HepG2 (cell line): ENCODE measurements around the gene FCN3. TPM values are rescaled to one million over a fixed set of nuclear protein-coding genes. Genes with fewer than 3 reads are reported as not detected.
A peak's percentile ranks its signal among the peaks of the same experiment; 100 is the strongest.

Experiments
- AKAP8 ChIP-seq: sonication (generic); formaldehyde crosslinking; IDR thresholded peaks from 2 replicates; pipeline ENCODE4 v1.5.1; 2020; ENCODE audit warnings: mild to moderate bottlenecking, missing genetic modification reagents
- ATF1 ChIP-seq: IDR thresholded peaks from 2 replicates; pipeline ENCODE4 v1.6.1; 2016; ENCODE audit warnings: mild to moderate bottlenecking, control low read depth
- DNMT1 ChIP-seq: sonication (generic); formaldehyde crosslinking; IDR thresholded peaks from 2 replicates; pipeline ENCODE4 v1.5.1; 2020; ENCODE audit warnings: mild to moderate bottlenecking, missing genetic modification reagents
- ETV5 ChIP-seq: IDR thresholded peaks from 2 replicates; pipeline ENCODE4 v1.6.1; 2018; ENCODE audit warnings: missing biosample characterization, missing genetic modification reagents, inconsistent platforms, borderline replicate concordance
- FOXM1 ChIP-seq: sonication (generic); formaldehyde crosslinking; IDR thresholded peaks from 2 replicates; pipeline ENCODE4 v1.5.0; 2020; ENCODE audit warnings: missing genetic modification reagents
- GABPA ChIP-seq, 2 experiments: IDR thresholded peaks; 2 replicates each; pipeline ENCODE4 v1.6.1; 2011 to 2016; ENCODE audit warnings: low read depth in 2 of 2, low read length in 1 of 2, missing biosample characterization in 1 of 2, missing genetic modification characterization in 1 of 2
- HNRNPL ChIP-seq: fragments of 200-400 bp; formaldehyde crosslinking; IDR thresholded peaks from 2 replicates; pipeline ENCODE4 v1.6.1; 2017; ENCODE audit warnings: mild to moderate bottlenecking, low read depth, low read length
- KDM1A ChIP-seq: IDR thresholded peaks from 2 replicates; pipeline ENCODE4 v1.6.1; 2016; ENCODE audit warnings: missing compliant biosample characterization
- KLF9 ChIP-seq: IDR thresholded peaks from 2 replicates; pipeline ENCODE4 v1.6.1; 2016; ENCODE audit warnings: low read depth
- MXI1 ChIP-seq: IDR thresholded peaks from 3 replicates; pipeline ENCODE4 v1.6.1; 2012; ENCODE audit warnings: low read depth, low read length, inconsistent platforms, borderline replicate concordance
- MYC ChIP-seq: sonication (generic); formaldehyde crosslinking; IDR thresholded peaks from 2 replicates; pipeline ENCODE4 v1.9.0; 2021; ENCODE audit warnings: missing genetic modification reagents, borderline replicate concordance
- PHF8 ChIP-seq: sonication (generic); formaldehyde crosslinking; IDR thresholded peaks from 2 replicates; pipeline ENCODE4 v1.5.0; 2020; ENCODE audit warnings: missing genetic modification reagents
- POLR2G ChIP-seq: fragments of 200-400 bp; formaldehyde crosslinking; IDR thresholded peaks from 2 replicates; pipeline ENCODE4 v1.6.1; 2018; ENCODE audit warnings: mild to moderate bottlenecking, low read depth, low read length, moderate library complexity
- RFX5 ChIP-seq: IDR thresholded peaks from 2 replicates; pipeline ENCODE4 v1.6.1; 2011; ENCODE audit warnings: low read depth, low read length, improper control_type of control experiment
- RXRA ChIP-seq: sonication (generic); formaldehyde crosslinking; IDR thresholded peaks from 2 replicates; pipeline ENCODE4 v1.5.1; 2020; ENCODE audit warnings: missing genetic modification reagents
- SAP130 ChIP-seq: IDR thresholded peaks from 2 replicates; pipeline ENCODE4 v1.6.1; 2016; ENCODE audit warnings: low read depth
- SP1 ChIP-seq, 2 experiments: fragments of 450-650 bp in 1 of 2; sonication (generic) in 1 of 2; formaldehyde crosslinking in 1 of 2; IDR thresholded peaks; 2 replicates each; pipeline versions ENCODE4 v1.4.0 to v1.6.1; 2016 to 2020; ENCODE audit warnings: missing genetic modification reagents in 1 of 2
- TBL1XR1 ChIP-seq: fragments of 150-350 bp; IDR thresholded peaks from 2 replicates; pipeline ENCODE4 v1.6.1; 2014; ENCODE audit warnings: borderline replicate concordance, low read length; ENCODE audit not compliant: partially characterized antibody
- TBX2 ChIP-seq: sonication (generic); formaldehyde crosslinking; IDR thresholded peaks from 2 replicates; pipeline ENCODE4 v1.5.0; 2020; ENCODE audit warnings: missing genetic modification reagents, mild to moderate bottlenecking, borderline replicate concordance
- YY1 ChIP-seq: IDR thresholded peaks from 2 replicates; pipeline ENCODE4 v1.6.1; 2011; ENCODE audit warnings: low read length, low read depth, moderate library complexity, mild to moderate bottlenecking; ENCODE audit not compliant: insufficient read depth, insufficient replicate concordance
- ZFX ChIP-seq: sonication (generic); formaldehyde crosslinking; IDR thresholded peaks from 2 replicates; pipeline ENCODE4 v1.4.0; 2020; ENCODE audit warnings: mild to moderate bottlenecking, low read depth, missing genetic modification reagents, moderate library complexity
- ZFY ChIP-seq: sonication (generic); formaldehyde crosslinking; IDR thresholded peaks from 2 replicates; pipeline ENCODE4 v1.4.0; 2020; ENCODE audit warnings: missing genetic modification reagents
- ZNF350 ChIP-seq: sonication (generic); formaldehyde crosslinking; IDR thresholded peaks from 2 replicates; pipeline ENCODE4 v1.4.0; 2020; ENCODE audit warnings: mild to moderate bottlenecking, low read depth, missing genetic modification reagents, borderline replicate concordance
- ZNF501 ChIP-seq: sonication (generic); formaldehyde crosslinking; IDR thresholded peaks from 2 replicates; pipeline ENCODE4 v1.5.1; 2020; ENCODE audit warnings: mild to moderate bottlenecking, moderate library complexity, missing genetic modification reagents
- polyA plus RNA-seq, 8 experiments: library from polyadenylated mRNA; depleted of rRNA in 3 of 8; stranded (reverse) in 7 of 8; unstranded in 1 of 8; fragments of >200 nt; fragmentation: Illumina TruSeq in 4 of 8; extraction: Trizol in 4 of 8; gene quantifications; 2 replicates each; pipeline versions ENCODE4 v1.2.1 to v1.2.3, GENCODE V29; 2011 to 2016; ENCODE audit warnings: low read depth in 4 of 8, missing spikeins in 1 of 8, mixed read lengths in 1 of 8; ENCODE audit not compliant: insufficient read depth in 1 of 8
- total RNA-seq, 5 experiments: library from RNA; depleted of rRNA; stranded (reverse); fragments of >200 nt; fragmentation: Illumina TruSeq; extraction: Trizol; gene quantifications; 2 replicates each; pipeline ENCODE4 v1.2.3, GENCODE V29; 2016; ENCODE audit warnings: low read depth in 1 of 5
- TF ChIP-seq, protein P1 (sequence below): sonication (generic); formaldehyde crosslinking; IDR thresholded peaks from 2 replicates; pipeline ENCODE4 v1.4.0; 2020; ENCODE audit warnings: missing genetic modification reagents
- TF ChIP-seq, protein P2 (sequence below): IDR thresholded peaks from 2 replicates; pipeline ENCODE4 v1.6.1; 2016

Gene FCN3
- total and polyA plus RNA-seq, 2 of the 13 experiments (the other 11 are each of a cell fraction or from before 2014, with no cell fraction given) = not detected

DNA sequence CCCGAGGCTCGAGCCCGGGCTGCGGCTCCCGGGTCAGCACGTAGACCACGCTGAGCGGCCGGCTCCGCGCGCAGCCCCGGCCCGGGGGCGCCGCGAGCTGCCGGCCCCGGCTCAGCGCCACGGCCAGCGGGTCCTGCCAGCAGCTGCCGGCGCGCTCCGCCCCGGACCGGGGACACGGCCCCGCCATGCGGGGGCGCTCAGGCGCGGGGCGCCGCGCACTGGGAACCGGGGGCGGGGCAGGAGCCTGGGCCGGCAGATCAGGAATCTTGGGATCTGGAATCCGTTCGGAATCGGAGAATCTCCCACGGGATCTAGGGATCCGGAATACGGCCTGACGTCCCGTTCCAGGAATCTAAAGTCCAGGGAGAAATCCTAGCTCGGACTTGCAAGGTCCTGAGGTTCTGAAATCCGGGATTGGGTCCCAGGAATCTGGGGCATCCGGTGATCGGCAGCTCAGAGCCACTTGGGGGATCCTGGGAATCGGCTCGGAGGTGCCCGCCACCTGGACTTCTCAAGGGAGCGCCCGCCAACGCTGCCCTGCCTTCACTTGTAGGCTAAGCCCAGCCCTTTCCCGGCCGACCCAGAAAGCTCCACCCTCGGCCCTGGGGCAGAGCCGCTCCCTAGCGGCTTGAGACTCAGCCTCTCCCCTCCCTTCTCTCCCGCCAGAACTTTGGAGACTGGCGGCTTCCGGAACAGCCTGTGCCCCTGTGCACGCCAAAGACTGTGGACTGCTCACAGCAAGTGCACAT, 8.0 kb downstream of the FCN3 start, which contains the start of gene MAP3K6 (continued):
- TF ChIP-seq FOXM1 (CRISPR knock-in tag) (no peak), RXRA (CRISPR knock-in tag) (0 out of 2 replicates have a peak, but pooled peaks have one; percentile 53), ZFY (CRISPR knock-in tag) (0 out of 2 replicates have a peak, but pooled peaks have one; percentile 4), MYC (CRISPR knock-in tag) (0 out of 2 replicates have a peak, but pooled peaks have one; percentile 31), ETV5 (CRISPR knock-in tag) (peak; percentile 51; the same call in 1 of the 2 replicates), SAP130 (CRISPR knock-in tag) (peak; percentile 54; the same call in 1 of the 2 replicates), GABPA (IDR thresholded peaks at IDR 0.05; ENCODE audit: low read depth, low read length) (no peak; the same call in 1 of the 2 replicates), GABPA (CRISPR knock-in tag; IDR thresholded peaks at IDR 0.05; ENCODE audit: low read depth) (peak; percentile 42; the same call in 1 of the 2 replicates), MXI1 (peak; percentile 42; the same call in 1 of the 3 replicates), TBL1XR1 (peak; percentile 23), HNRNPL (0 out of 2 replicates have a peak, but pooled peaks have one; percentile 37), RFX5 (no peak), ZNF501 (CRISPR knock-in tag) (peak; percentile 55; the same call in 1 of the 2 replicates), DNMT1 (CRISPR knock-in tag) (no peak), ZNF350 (CRISPR knock-in tag) (peak; percentile 30; the same call in 1 of the 2 replicates), AKAP8 (CRISPR knock-in tag) (peak; percentile 33; the same call in 1 of the 2 replicates), KLF9 (CRISPR knock-in tag) (no peak), ZFX (CRISPR knock-in tag) (peak; percentile 25), SP1 (IDR thresholded peaks at IDR 0.05) (no peak), SP1 (CRISPR knock-in tag; IDR thresholded peaks at IDR 0.05) (no peak), PHF8 (CRISPR knock-in tag) (no peak), POLR2G (0 out of 2 replicates have a peak, but pooled peaks have one; percentile 17), YY1 (peak; percentile 49), ATF1 (CRISPR knock-in tag) (no peak), TBX2 (CRISPR knock-in tag) (peak; percentile 18; the same call in 1 of the 2 replicates), KDM1A (CRISPR knock-in tag) (no peak)
- TF ChIP-seq, protein P1, sequence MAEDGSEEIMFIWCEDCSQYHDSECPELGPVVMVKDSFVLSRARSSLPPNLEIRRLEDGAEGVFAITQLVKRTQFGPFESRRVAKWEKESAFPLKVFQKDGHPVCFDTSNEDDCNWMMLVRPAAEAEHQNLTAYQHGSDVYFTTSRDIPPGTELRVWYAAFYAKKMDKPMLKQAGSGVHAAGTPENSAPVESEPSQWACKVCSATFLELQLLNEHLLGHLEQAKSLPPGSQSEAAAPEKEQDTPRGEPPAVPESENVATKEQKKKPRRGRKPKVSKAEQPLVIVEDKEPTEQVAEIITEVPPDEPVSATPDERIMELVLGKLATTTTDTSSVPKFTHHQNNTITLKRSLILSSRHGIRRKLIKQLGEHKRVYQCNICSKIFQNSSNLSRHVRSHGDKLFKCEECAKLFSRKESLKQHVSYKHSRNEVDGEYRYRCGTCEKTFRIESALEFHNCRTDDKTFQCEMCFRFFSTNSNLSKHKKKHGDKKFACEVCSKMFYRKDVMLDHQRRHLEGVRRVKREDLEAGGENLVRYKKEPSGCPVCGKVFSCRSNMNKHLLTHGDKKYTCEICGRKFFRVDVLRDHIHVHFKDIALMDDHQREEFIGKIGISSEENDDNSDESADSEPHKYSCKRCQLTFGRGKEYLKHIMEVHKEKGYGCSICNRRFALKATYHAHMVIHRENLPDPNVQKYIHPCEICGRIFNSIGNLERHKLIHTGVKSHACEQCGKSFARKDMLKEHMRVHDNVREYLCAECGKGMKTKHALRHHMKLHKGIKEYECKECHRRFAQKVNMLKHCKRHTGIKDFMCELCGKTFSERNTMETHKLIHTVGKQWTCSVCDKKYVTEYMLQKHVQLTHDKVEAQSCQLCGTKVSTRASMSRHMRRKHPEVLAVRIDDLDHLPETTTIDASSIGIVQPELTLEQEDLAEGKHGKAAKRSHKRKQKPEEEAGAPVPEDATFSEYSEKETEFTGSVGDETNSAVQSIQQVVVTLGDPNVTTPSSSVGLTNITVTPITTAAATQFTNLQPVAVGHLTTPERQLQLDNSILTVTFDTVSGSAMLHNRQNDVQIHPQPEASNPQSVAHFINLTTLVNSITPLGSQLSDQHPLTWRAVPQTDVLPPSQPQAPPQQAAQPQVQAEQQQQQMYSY (CRISPR knock-in tag) = peak; percentile 90
- TF ChIP-seq, protein P2, sequence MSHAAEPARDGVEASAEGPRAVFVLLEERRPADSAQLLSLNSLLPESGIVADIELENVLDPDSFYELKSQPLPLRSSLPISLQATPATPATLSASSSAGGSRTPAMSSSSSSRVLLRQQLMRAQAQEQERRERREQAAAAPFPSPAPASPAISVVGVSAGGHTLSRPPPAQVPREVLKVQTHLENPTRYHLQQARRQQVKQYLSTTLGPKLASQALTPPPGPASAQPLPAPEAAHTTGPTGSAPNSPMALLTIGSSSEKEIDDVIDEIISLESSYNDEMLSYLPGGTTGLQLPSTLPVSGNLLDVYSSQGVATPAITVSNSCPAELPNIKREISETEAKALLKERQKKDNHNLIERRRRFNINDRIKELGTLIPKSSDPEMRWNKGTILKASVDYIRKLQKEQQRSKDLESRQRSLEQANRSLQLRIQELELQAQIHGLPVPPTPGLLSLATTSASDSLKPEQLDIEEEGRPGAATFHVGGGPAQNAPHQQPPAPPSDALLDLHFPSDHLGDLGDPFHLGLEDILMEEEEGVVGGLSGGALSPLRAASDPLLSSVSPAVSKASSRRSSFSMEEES (CRISPR knock-in tag) = 0 out of 2 replicates have a peak, but pooled peaks have one; percentile 20
